GM19455 (cell line): ENCODE results near the gene SORL1.
A peak's percentile ranks its signal among the peaks of the same experiment; 100 is the strongest.

Experiments
- ATAC-seq: cut with Tn5 transposase; IDR thresholded peaks from one replicate; pipeline ENCODE4 v1.9.1; 2021; ENCODE audit not compliant: unreplicated experiment

SORL1 gene

GRCh38 chr11:121452609-121453150 lies 566 bp downstream of the SORL1 start, which contains the start of gene SORL1-AS1:
Gene SORL1-AS1 (minus strand): TSS chr11:121452967.
- ATAC-seq, result peak; percentile 15

- ATAC-seq, result no peak
Observed at GRCh38 chr11:121453589-121454299, 1.6 kb downstream of the SORL1 start.

GRCh38 chr11:121455115-121455514 lies 3.0 kb downstream of the SORL1 start:
- no peak for ATAC-seq

- no peak for ATAC-seq
Observed at GRCh38 chr11:121456151-121456550, 4.0 kb downstream of the SORL1 start.

GRCh38 chr11:121456816-121457431 lies 4.8 kb downstream of the SORL1 start:
- no peak for ATAC-seq

- no peak for ATAC-seq
Observed at GRCh38 chr11:121458551-121458950, 6.4 kb downstream of the SORL1 start.

- no peak for ATAC-seq
Observed at GRCh38 chr11:121459413-121460017, 7.4 kb downstream of the SORL1 start.

- ATAC-seq, result no peak
Observed at GRCh38 chr11:121460941-121461514, 8.9 kb downstream of the SORL1 start.

- no peak for ATAC-seq
Observed at GRCh38 chr11:121461843-121462242, 9.7 kb downstream of the SORL1 start.

- ATAC-seq, result no peak
Observed at GRCh38 chr11:121463689-121464335, 11.7 kb downstream of the SORL1 start.

- peak; percentile 39 for ATAC-seq
Observed at GRCh38 chr11:121464352-121464946, 12.3 kb downstream of the SORL1 start.

GRCh38 chr11:121465709-121466062 lies 13.6 kb downstream of the SORL1 start:
- ATAC-seq, result no peak

GRCh38 chr11:121466063-121466794 lies 14.1 kb downstream of the SORL1 start:
- no peak for ATAC-seq

GRCh38 chr11:121467471-121467870 lies 15.4 kb downstream of the SORL1 start:
- ATAC-seq, result no peak

GRCh38 chr11:121467965-121468364 lies 15.9 kb downstream of the SORL1 start:
- ATAC-seq, result peak; percentile 46

- no peak for ATAC-seq
Observed at GRCh38 chr11:121469910-121470309, 17.8 kb downstream of the SORL1 start.

- ATAC-seq, result no peak
Observed at GRCh38 chr11:121471167-121471566, 19.1 kb downstream of the SORL1 start.

- no peak for ATAC-seq
Observed at GRCh38 chr11:121472312-121472711, 20.2 kb downstream of the SORL1 start.

GRCh38 chr11:121473064-121473777 lies 21.1 kb downstream of the SORL1 start:
- ATAC-seq, result no peak
